Keratinocyte (primary cell): ENCODE measurements around the gene CAND2. TPM values are rescaled to one million over a fixed set of nuclear protein-coding genes. Genes with fewer than 3 reads are reported as not detected.

ENCODE experiments used
- DNase-seq: peaks from one replicate; pipeline ENCODE4 v3.0.0-alpha.2; 2011; ENCODE audit warnings: low read depth, missing footprints, low spot score
- FAIRE-seq: peaks from 2 replicates; lab custom pipeline; 2011; peaks lifted over from hg19 to GRCh38; lab: Jason Lieb, UNC
- H2AFZ ChIP-seq: 2 replicates; pipeline ENCODE4 v1.6.0; 2012; ENCODE audit warnings: low read length, control low read depth, inconsistent platforms; ENCODE audit not compliant: control insufficient read depth
- H3K27ac ChIP-seq: 2 replicates; pipeline ENCODE4 v1.5.1; 2011; ENCODE audit warnings: low read length; ENCODE audit not compliant: control insufficient read depth, insufficient read depth
- H3K27me3 ChIP-seq: 3 replicates; pipeline ENCODE4 v1.6.0; 2011; ENCODE audit warnings: low read length; ENCODE audit not compliant: control insufficient read depth, insufficient read depth; ENCODE audit errors: extremely low read depth
- H3K36me3 ChIP-seq, 2 experiments: 2 replicates in 1 of 2; 3 replicates in 1 of 2; pipeline ENCODE4 v1.5.1; 2011; ENCODE audit warnings: low read length in 2 of 2, mild to moderate bottlenecking in 1 of 2; ENCODE audit not compliant: control insufficient read depth in 2 of 2, insufficient read depth in 2 of 2; ENCODE audit errors: extremely low read depth in 1 of 2
- H3K4me1 ChIP-seq: 3 replicates; pipeline ENCODE4 v1.5.1; 2011; ENCODE audit warnings: low read length; ENCODE audit not compliant: control insufficient read depth, insufficient read depth; ENCODE audit errors: extremely low read depth
- H3K4me2 ChIP-seq: 3 replicates; pipeline ENCODE4 v1.6.0; 2011; ENCODE audit warnings: low read depth, low read length; ENCODE audit not compliant: control insufficient read depth, insufficient read depth; ENCODE audit errors: extremely low read depth
- H3K4me3 ChIP-seq, 3 experiments: fragments of 200-600 bp in 1 of 3; sonication (generic) in 1 of 3; 2 replicates in 2 of 3; 3 replicates in 1 of 3; pipeline ENCODE4 v1.5.1; 2011 to 2016; ENCODE audit warnings: low read length in 3 of 3, mild to moderate bottlenecking in 3 of 3, control low read depth in 2 of 3, inconsistent platforms in 1 of 3, low read depth in 1 of 3, mixed read lengths in 1 of 3, mixed run types in 1 of 3, moderate library complexity in 1 of 3; ENCODE audit not compliant: control insufficient read depth in 2 of 3, insufficient read depth in 2 of 3; ENCODE audit errors: extremely low read depth in 1 of 3
- H3K79me2 ChIP-seq: 2 replicates; pipeline ENCODE4 v1.6.0; 2012; ENCODE audit warnings: low read length; ENCODE audit not compliant: control insufficient read depth, insufficient read depth
- H3K9ac ChIP-seq: 3 replicates; pipeline ENCODE4 v1.6.0; 2011; ENCODE audit warnings: low read length; ENCODE audit not compliant: control insufficient read depth, insufficient read depth; ENCODE audit errors: extremely low read depth
- H3K9me1 ChIP-seq: 3 replicates; pipeline ENCODE4 v1.6.0; 2011; ENCODE audit warnings: low read length; ENCODE audit not compliant: control insufficient read depth, insufficient read depth; ENCODE audit errors: extremely low read depth
- H3K9me3 ChIP-seq: 2 replicates; pipeline ENCODE4 v1.5.1; 2012; ENCODE audit warnings: low read depth, low read length; ENCODE audit not compliant: control insufficient read depth
- H4K20me1 ChIP-seq: 3 replicates; pipeline ENCODE4 v1.6.0; 2011; ENCODE audit warnings: low read length; ENCODE audit not compliant: control insufficient read depth, insufficient read depth; ENCODE audit errors: extremely low read depth
- CTCF ChIP-seq, 3 experiments: IDR thresholded peaks in 1 of 3; conservative IDR thresholded peaks in 1 of 3; optimal IDR thresholded peaks in 1 of 3; 2 replicates in 2 of 3; 3 replicates in 1 of 3; pipeline versions ENCODE3 to v1.5.1; 2011; ENCODE audit warnings: low read length in 3 of 3, mild to moderate bottlenecking in 3 of 3, moderate library complexity in 2 of 3, control low read depth in 1 of 3, inconsistent platforms in 1 of 3; ENCODE audit not compliant: insufficient read depth in 2 of 3; ENCODE audit errors: extremely low read depth in 1 of 3
- EZH2 ChIP-seq: IDR thresholded peaks from one replicate; pipeline ENCODE4 v1.6.1; 2012; ENCODE audit warnings: inconsistent platforms, mild to moderate bottlenecking, low read length, moderate library complexity
- dilution Hi-C: fragments of 300-500 bp; cut with MboI; formaldehyde crosslinking; loops from one replicate; pipeline ENCODE4 v1.7.0; 2020; ENCODE audit warnings: low sequenced_read_pairs; ENCODE audit not compliant: extremely low pct_ligation_motif_present
- polyA plus RNA-seq, 5 experiments: library from polyadenylated mRNA; depleted of rRNA in 3 of 5; stranded (reverse) in 3 of 5; stranded (forward) in 1 of 5; unstranded in 1 of 5; fragments of >200 nt; gene quantifications; 1 replicate in 1 of 5; 2 replicates in 3 of 5; 3 replicates in 1 of 5; pipeline versions ENCODE4 v1.2.1 to v1.2.3, GENCODE V29; 2011 to 2012; ENCODE audit warnings: missing spikeins in 2 of 5, low read depth in 1 of 5, low replicate concordance in 1 of 5

CAND2 gene
- polyA plus RNA-seq, 1 donor (not counting 4 experiments of a cell fraction or from before 2014, with no cell fraction given) = 0.05 TPM

- H3K4me1 ChIP-seq = no peaks in the 10 kb centered on the region
- H3K9me3 ChIP-seq = no peaks in the 10 kb centered on the region
- no peak overlapping the region for H3K4me2 ChIP-seq
- DNase-seq (no peak), FAIRE-seq (no peak)
- no peaks in the 10 kb centered on the region for H3K36me3 ChIP-seq
- H3K27ac ChIP-seq = no peak overlapping the region
- H3K27me3 ChIP-seq = no peaks in the 10 kb centered on the region
- no peak for TF ChIP-seq EZH2
- no peak for TF ChIP-seq CTCF (optimal IDR thresholded peaks at IDR 0.05 in 1 of 3, IDR thresholded peaks at IDR 0.05 in 1 of 3, conservative IDR thresholded peaks at IDR 0.05 in 1 of 3; ENCODE audit: extremely low read depth in 1 of 3, insufficient read depth in 2 of 3, low read length in 3 of 3)
- dilution Hi-C loops = no loop called here
- no peak overlapping the region for H3K4me3 ChIP-seq
- H2AFZ ChIP-seq = no peak overlapping the region
- H3K79me2 ChIP-seq = no peaks in the 10 kb centered on the region
- H3K9me1 ChIP-seq = no peaks in the 10 kb centered on the region
- H3K9ac ChIP-seq = no peak overlapping the region
- no peaks in the 10 kb centered on the region for H4K20me1 ChIP-seq
Measured at GRCh38 chr3:12816521-12817342, 20.3 kb downstream of the CAND2 start.

GRCh38 chr3:12817343-12817710 is 20.8 kb downstream of the CAND2 start:
- no peaks in the 10 kb centered on the region for H3K9me3 ChIP-seq
- H3K9me1 ChIP-seq = no peaks in the 10 kb centered on the region
- no peaks in the 10 kb centered on the region for H3K79me2 ChIP-seq
- DNase-seq (no peak), FAIRE-seq (no peak)
- H3K4me2 ChIP-seq = no peak overlapping the region
- dilution Hi-C loops = no loop called here
- H3K4me3 ChIP-seq = no peak overlapping the region
- H3K27ac ChIP-seq = no peak overlapping the region
- no peaks in the 10 kb centered on the region for H4K20me1 ChIP-seq
- no peak overlapping the region for H2AFZ ChIP-seq
- no peaks in the 10 kb centered on the region for H3K4me1 ChIP-seq
- H3K36me3 ChIP-seq = no peaks in the 10 kb centered on the region
- no peak overlapping the region for H3K9ac ChIP-seq
- TF ChIP-seq CTCF (optimal IDR thresholded peaks at IDR 0.05 in 1 of 3, IDR thresholded peaks at IDR 0.05 in 1 of 3, conservative IDR thresholded peaks at IDR 0.05 in 1 of 3; ENCODE audit: extremely low read depth in 1 of 3, insufficient read depth in 2 of 3, low read length in 3 of 3) (no peak), EZH2 (no peak)
- no peaks in the 10 kb centered on the region for H3K27me3 ChIP-seq
